Erythroblast (primary cell): ENCODE results near the gene NRGN.

Experiments used
- GATA1 ChIP-seq: IDR thresholded peaks from 2 replicates; pipeline ENCODE4 v1.6.1; 2011; ENCODE audit warnings: low read depth, mild to moderate bottlenecking, control low read depth, low read length, moderate library complexity
- POLR2A ChIP-seq: IDR thresholded peaks from 2 replicates; pipeline ENCODE4 v1.6.1; 2011; ENCODE audit warnings: mild to moderate bottlenecking, low read length

DNA sequence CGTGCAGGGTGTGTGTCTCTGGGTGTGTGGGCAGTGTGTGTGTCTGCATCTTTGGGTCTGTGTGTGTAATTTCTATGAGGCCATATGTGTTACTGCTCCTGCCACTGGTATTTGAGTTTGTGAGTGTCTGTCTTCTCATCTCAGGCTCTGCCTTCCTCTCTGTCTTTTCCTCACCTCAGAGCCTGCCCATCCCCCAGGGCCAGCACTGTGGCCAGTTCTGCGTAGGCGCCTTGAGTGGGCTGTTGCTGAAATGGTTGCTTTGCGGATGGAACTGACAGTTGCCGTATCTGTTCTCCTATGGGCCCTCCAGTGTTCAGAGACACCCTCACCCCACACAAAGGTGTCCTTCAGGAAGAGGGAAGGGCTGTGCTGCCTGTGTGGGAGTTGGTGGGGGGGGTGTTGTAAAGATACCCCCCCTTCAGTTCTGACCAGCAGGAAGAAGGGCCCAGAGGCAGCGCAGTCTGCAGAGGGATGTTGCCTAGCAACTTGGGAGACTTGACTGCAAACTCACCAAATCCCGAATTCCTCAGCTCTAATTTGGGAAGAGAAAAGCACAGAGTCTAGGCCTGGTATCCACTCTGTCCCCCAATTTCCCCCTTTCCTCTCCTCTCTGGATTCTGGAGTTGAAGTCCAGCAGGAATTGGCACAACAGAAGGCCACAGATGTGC lies 2.0 kb upstream of the NRGN start:
- no peak for TF ChIP-seq POLR2A
- no peak for TF ChIP-seq GATA1
